IMR-90 (cell line): Measurements from ENCODE around the gene SEC24D. TPM values are rescaled to one million over a fixed set of nuclear protein-coding genes. Genes with fewer than 3 reads are reported as not detected.

ENCODE experiments used
- ATAC-seq: fragments of 200-7000 bp; cut with Tn5 transposase; 2 replicates; pipeline ENCODE4 v1.9.1; 2020; ENCODE audit warnings: low read depth, mild to moderate bottlenecking, moderate library complexity
- BruUV-seq: library from RNA; stranded (reverse); fragments of 400-500 nt; replicated peaks from 2 replicates; lab custom pipeline; 2021; lab: Mats Ljungman, UMichigan
- CTCF ChIA-PET: fragments of 300-600 bp; formaldehyde crosslinking; extraction: SDS; loops from one replicate; lab custom pipeline; 2021; ENCODE audit warnings: antibody characterized with exemption; lab: Yijun Ruan, JAX
- POLR2A ChIA-PET: fragments of 300-600 bp; sonication (Branson Sonifier 250); formaldehyde crosslinking; loops from one replicate; lab custom pipeline; 2022; ENCODE audit warnings: antibody characterized with exemption; ENCODE audit not compliant: unreplicated experiment; lab: Charles Lee
- DNase-seq: peaks from one replicate; pipeline ENCODE4 v3.0.0; 2013
- H2AFZ ChIP-seq: replicated peaks from 2 replicates; pipeline ENCODE3; 2013; ENCODE audit warnings: low read length, mild to moderate bottlenecking; ENCODE audit not compliant: poor library complexity
- H2AK5ac ChIP-seq: 2 replicates; pipeline ENCODE4 v1.6.1; 2013; ENCODE audit warnings: low read depth, low read length, inconsistent platforms
- H2AK9ac ChIP-seq: replicated peaks from 2 replicates; pipeline ENCODE3; 2013; ENCODE audit warnings: mild to moderate bottlenecking, low read depth, low read length, moderate library complexity; ENCODE audit not compliant: poor library complexity
- H2BK120ac ChIP-seq: 2 replicates; pipeline ENCODE4 v1.6.1; 2013; ENCODE audit warnings: low read depth, low read length, inconsistent platforms
- H2BK15ac ChIP-seq: 3 replicates; pipeline ENCODE4 v1.6.1; 2013; ENCODE audit warnings: low read depth, low read length, inconsistent platforms
- H2BK20ac ChIP-seq: 2 replicates; pipeline ENCODE4 v1.6.1; 2013; ENCODE audit warnings: low read depth, mild to moderate bottlenecking, inconsistent platforms, low read length, moderate library complexity
- H2BK5ac ChIP-seq: 2 replicates; pipeline ENCODE4 v1.6.1; 2013; ENCODE audit warnings: mild to moderate bottlenecking, low read depth, low read length, inconsistent platforms; ENCODE audit not compliant: poor library complexity, severe bottlenecking
- H3K14ac ChIP-seq: replicated peaks from 2 replicates; pipeline ENCODE4 v1.6.1; 2013; ENCODE audit warnings: low read depth, low read length, inconsistent platforms
- H3K18ac ChIP-seq: 2 replicates; pipeline ENCODE4 v1.6.1; 2013; ENCODE audit warnings: low read depth, low read length, control low read depth
- H3K23ac ChIP-seq: 2 replicates; pipeline ENCODE4 v1.6.1; 2013; ENCODE audit warnings: low read depth, low read length, inconsistent platforms
- H3K27ac ChIP-seq: 2 replicates; pipeline ENCODE4 v1.5.1; 2013; ENCODE audit warnings: mild to moderate bottlenecking, control low read depth, low read length; ENCODE audit not compliant: insufficient read depth
- H3K27me3 ChIP-seq: 2 replicates; pipeline ENCODE4 v1.6.1; 2013; ENCODE audit warnings: low read length; ENCODE audit not compliant: control insufficient read depth, insufficient read depth
- H3K36me3 ChIP-seq: 2 replicates; pipeline ENCODE4 v1.6.1; 2013; ENCODE audit warnings: low read length, mixed read lengths; ENCODE audit not compliant: control insufficient read depth, insufficient read depth
- H3K4ac ChIP-seq: 2 replicates; pipeline ENCODE4 v1.6.1; 2013; ENCODE audit warnings: low read depth, low read length, inconsistent platforms
- H3K4me1 ChIP-seq: 2 replicates; pipeline ENCODE4 v1.6.1; 2013; ENCODE audit warnings: low read length, mixed read lengths; ENCODE audit not compliant: control insufficient read depth, insufficient read depth
- H3K4me2 ChIP-seq: 2 replicates; pipeline ENCODE4 v1.6.1; 2013; ENCODE audit warnings: low read depth, mild to moderate bottlenecking, control low read depth, low read length, moderate library complexity
- H3K4me3 ChIP-seq: 2 replicates; pipeline ENCODE4 v1.5.1; 2013; ENCODE audit warnings: low read depth, mild to moderate bottlenecking, control low read depth, low read length, moderate library complexity; ENCODE audit not compliant: insufficient read depth
- H3K56ac ChIP-seq: 2 replicates; pipeline ENCODE4 v1.6.1; 2013; ENCODE audit warnings: low read length, inconsistent platforms; ENCODE audit not compliant: insufficient read depth; ENCODE audit errors: extremely low read depth
- H3K79me1 ChIP-seq, 2 experiments: 2 replicates each; pipeline ENCODE4 v1.6.1; 2013; ENCODE audit warnings: low read length in 2 of 2, inconsistent platforms in 1 of 2, low read depth in 1 of 2
- H3K9ac ChIP-seq: 2 replicates; pipeline ENCODE4 v1.6.1; 2013; ENCODE audit warnings: low read depth, low read length, control low read depth
- H3K9me1 ChIP-seq: 2 replicates; pipeline ENCODE4 v1.6.1; 2013; ENCODE audit warnings: low read length, inconsistent platforms; ENCODE audit not compliant: insufficient read depth
- H3K9me3 ChIP-seq: 2 replicates; pipeline ENCODE4 v1.6.1; 2013; ENCODE audit warnings: low read length; ENCODE audit not compliant: control insufficient read depth, insufficient read depth
- H4K20me1 ChIP-seq: 2 replicates; pipeline ENCODE4 v1.6.1; 2013; ENCODE audit warnings: low read length, inconsistent platforms; ENCODE audit not compliant: insufficient read depth
- H4K5ac ChIP-seq: 2 replicates; pipeline ENCODE4 v1.6.1; 2013; ENCODE audit warnings: mild to moderate bottlenecking, low read depth, low read length, control low read depth
- H4K8ac ChIP-seq, 2 experiments: 2 replicates each; pipeline ENCODE4 v1.6.1; 2013; ENCODE audit warnings: low read depth in 2 of 2, low read length in 2 of 2, control low read depth in 1 of 2, inconsistent platforms in 1 of 2
- H4K91ac ChIP-seq: 2 replicates; pipeline ENCODE4 v1.6.1; 2013; ENCODE audit warnings: low read depth, low read length, inconsistent platforms; ENCODE audit not compliant: insufficient read depth
- CEBPB ChIP-seq: IDR thresholded peaks from 2 replicates; pipeline ENCODE4 v1.6.1; 2012; ENCODE audit warnings: low read depth, low read length, improper control_type of control experiment
- WGBS, 2 experiments: methylation state at CpG; one replicate each; pipeline versions ENCODE4 v1.1.5 to v1.1.7; 2013; ENCODE audit warnings: missing lambda C conversion rate in 2 of 2; ENCODE audit not compliant: insufficient read length in 1 of 2; ENCODE audit errors: extremely low coverage in 2 of 2; 5-methylcytosine and 5-hydroxymethylcytosine counted together
- dilution Hi-C: fragments of 300-500 bp; cut with HindIII; formaldehyde crosslinking; loops from one replicate; pipeline ENCODE4 v1.14.3; 2018; ENCODE audit warnings: low sequenced_read_pairs; ENCODE audit not compliant: unreplicated experiment
- in situ Hi-C: fragments of 300-500 bp; cut with MboI; formaldehyde crosslinking; loops from 3 replicates; pipeline ENCODE4 v1.14.3; 2019; ENCODE audit warnings: low sequenced_read_pairs, inconsistent platforms, mixed read lengths
- intact Hi-C: fragments of 100-400 bp; cut with micrococcal nuclease; formaldehyde crosslinking; loops from 2 replicates; pipeline ENCODE4 v1.10.0; 2022
- polyA plus RNA-seq, 3 experiments: library from polyadenylated mRNA; depleted of rRNA; stranded (reverse); fragments of >200 nt; gene quantifications; 2 replicates each; pipeline ENCODE4 v1.2.3, GENCODE V29; 2012; ENCODE audit warnings: low replicate concordance in 1 of 3
- total RNA-seq: library from RNA; depleted of rRNA; stranded (reverse); fragments of >200 nt; gene quantifications from 2 replicates; pipeline ENCODE4 v1.2.3, GENCODE V29; 2012
- TF ChIP-seq, protein P1 (sequence below): fragments of 150-350 bp; IDR thresholded peaks from 2 replicates; pipeline ENCODE4 v1.6.1; 2017; ENCODE audit warnings: mild to moderate bottlenecking, antibody characterized with exemption, low read length, low read depth

SEC24D gene
- total and polyA plus RNA-seq, 2 of the 4 experiments (the other 2 are of a cell fraction): 93.2 to 111 TPM

DNA sequence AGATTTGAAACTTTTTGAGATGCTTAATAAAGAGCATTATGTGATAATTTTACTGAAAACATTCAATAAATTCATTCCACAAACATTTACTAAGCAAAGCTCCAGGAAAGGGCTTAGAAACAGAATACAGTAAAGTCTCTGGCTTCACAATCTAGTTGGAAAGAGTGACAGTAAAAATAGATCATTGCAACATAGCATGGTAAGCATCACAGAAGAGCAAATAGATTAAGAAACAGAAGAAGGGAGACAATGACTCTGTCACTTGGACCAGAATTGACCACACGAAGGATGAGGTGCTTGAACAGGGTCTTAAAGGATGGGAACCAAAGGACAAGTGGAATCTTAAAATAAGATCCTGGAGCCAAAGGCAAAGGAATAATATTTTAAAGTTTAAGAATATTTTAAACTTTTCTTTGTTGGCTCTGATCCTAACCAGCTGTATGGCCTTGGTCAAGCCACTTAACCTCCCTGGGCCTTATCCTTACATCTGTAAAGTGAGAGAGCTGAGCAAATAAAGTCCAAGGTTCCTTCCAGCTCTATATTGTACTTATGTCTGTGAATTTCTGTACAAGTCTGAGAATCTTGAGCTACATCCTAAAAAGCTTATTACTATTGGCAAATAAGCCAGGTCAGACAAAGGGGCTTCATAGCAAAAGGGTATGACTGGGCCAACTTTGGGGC lies 33.9 kb downstream of the SEC24D start:
- dilution Hi-C loops (no loop called here), intact Hi-C loops (no loop called here), in situ Hi-C loops (no loop called here)
- Histone ChIP-seq H3K9me1 (peaks cover 5% of the 10 kb centered on the region), H3K27ac (no peak overlapping the region), H3K4me2 (no peak overlapping the region), H3K4me1 (peaks cover 12% of the 10 kb centered on the region), H2BK5ac (peak overlapping the region; percentile 18), H3K23ac (no peak overlapping the region), H2AK5ac (no peak overlapping the region), H2BK120ac (no peak overlapping the region), H4K91ac (no peak overlapping the region), H4K8ac (no peak overlapping the region), H3K4ac (no peak overlapping the region), H3K14ac (no peak overlapping the region; the same call in 1 of the 2 replicates), H3K4me3 (no peak overlapping the region), H3K18ac (no peak overlapping the region), H2BK15ac (no peak overlapping the region), H3K27me3 (no peaks in the 10 kb centered on the region), H2AK9ac (no peak overlapping the region), H3K36me3 (peaks cover 48% of the 10 kb centered on the region), H4K20me1 (peaks cover 53% of the 10 kb centered on the region; the same call in 1 of the 2 replicates), H3K56ac (no peak overlapping the region), H2AFZ (no peak overlapping the region), H2BK20ac (no peak overlapping the region), H4K5ac (no peak overlapping the region), H3K79me1 (peaks cover 34 to 69% of the 10 kb centered on the region in 2 experiments), H3K9ac (no peak overlapping the region), H3K9me3 (no peaks in the 10 kb centered on the region)
- ChIA-PET CTCF (no interaction called here), POLR2A (no interaction called here)
- DNase-seq (no peak), ATAC-seq (no peak)
- WGBS, 2 experiments: 67% methylated on average over 1 of the region's 1 CpG; no CpG with 5 or more reads in 1 of the 2 experiments
- TF ChIP-seq, protein P1, sequence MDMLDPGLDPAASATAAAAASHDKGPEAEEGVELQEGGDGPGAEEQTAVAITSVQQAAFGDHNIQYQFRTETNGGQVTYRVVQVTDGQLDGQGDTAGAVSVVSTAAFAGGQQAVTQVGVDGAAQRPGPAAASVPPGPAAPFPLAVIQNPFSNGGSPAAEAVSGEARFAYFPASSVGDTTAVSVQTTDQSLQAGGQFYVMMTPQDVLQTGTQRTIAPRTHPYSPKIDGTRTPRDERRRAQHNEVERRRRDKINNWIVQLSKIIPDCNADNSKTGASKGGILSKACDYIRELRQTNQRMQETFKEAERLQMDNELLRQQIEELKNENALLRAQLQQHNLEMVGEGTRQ: no peak
- peak; percentile 75 for TF ChIP-seq CEBPB
- no TSS peak for BruUV-seq
